ENCODE results near the gene THRAP3.

THRAP3 gene

GRCh38 chr1:36328713-36329112, 104.5 kb downstream of the THRAP3 start:
- DNase-seq: no peak

GRCh38 chr1:36329817-36330216, 105.6 kb downstream of the THRAP3 start:
- DNase-seq: no peak

- DNase-seq: no peak
Measured at GRCh38 chr1:36330940-36331339, 106.7 kb downstream of the THRAP3 start.

- no peak for DNase-seq
Measured at GRCh38 chr1:36337830-36338229, 113.6 kb downstream of the THRAP3 start.

GRCh38 chr1:36339215-36339614, 115.0 kb downstream of the THRAP3 start:
- DNase-seq: no peak

GRCh38 chr1:36339615-36340014, 115.4 kb downstream of the THRAP3 start:
- no peak for DNase-seq

- no peak for DNase-seq
Measured at GRCh38 chr1:36341626-36342320, 117.5 kb downstream of the THRAP3 start.

- DNase-seq: peak; percentile 65
Measured at GRCh38 chr1:36342426-36343185, 118.4 kb downstream of the THRAP3 start.

GRCh38 chr1:36343651-36344394, 119.6 kb downstream of the THRAP3 start:
- DNase-seq: no peak

GRCh38 chr1:36344395-36344680, 120.1 kb downstream of the THRAP3 start:
- no peak for DNase-seq

GRCh38 chr1:36345353-36345752, 121.1 kb downstream of the THRAP3 start:
- DNase-seq: no peak

- no peak for DNase-seq
Measured at GRCh38 chr1:36346741-36347370, 122.6 kb downstream of the THRAP3 start.

GRCh38 chr1:36349241-36349671, 125.0 kb downstream of the THRAP3 start:
- DNase-seq: peak; percentile 30

- no peak for DNase-seq
Measured at GRCh38 chr1:36349839-36350238, 125.6 kb downstream of the THRAP3 start.

GRCh38 chr1:36350659-36351226, 126.5 kb downstream of the THRAP3 start:
- peak; percentile 81 for DNase-seq

GRCh38 chr1:36351227-36351977, 127.2 kb downstream of the THRAP3 start:
- DNase-seq: peak; percentile 86

GRCh38 chr1:36352125-36352909, 128.1 kb downstream of the THRAP3 start:
- DNase-seq: peak; percentile 72

GRCh38 chr1:36352910-36353878, 129.0 kb downstream of the THRAP3 start:
- DNase-seq: peak; percentile 45

- DNase-seq: no peak
Measured at GRCh38 chr1:36354486-36354885, 130.2 kb downstream of the THRAP3 start.
